Ecto neural progenitor cell (in vitro differentiated cells): ENCODE measurements around the gene RNF141.
A peak's percentile ranks its signal among the peaks of the same experiment; 100 is the strongest.

Experiments
- DNase-seq: peaks from one replicate; pipeline ENCODE4 v3.0.0-alpha.2; 2018; ENCODE audit warnings: low spot score

RNF141 gene

GRCh38 chr11:10522276-10522675 is 18.7 kb downstream of the RNF141 start:
- no peak for DNase-seq

- no peak for DNase-seq
Observed at GRCh38 chr11:10520562-10520961, 20.4 kb downstream of the RNF141 start.

DNA sequence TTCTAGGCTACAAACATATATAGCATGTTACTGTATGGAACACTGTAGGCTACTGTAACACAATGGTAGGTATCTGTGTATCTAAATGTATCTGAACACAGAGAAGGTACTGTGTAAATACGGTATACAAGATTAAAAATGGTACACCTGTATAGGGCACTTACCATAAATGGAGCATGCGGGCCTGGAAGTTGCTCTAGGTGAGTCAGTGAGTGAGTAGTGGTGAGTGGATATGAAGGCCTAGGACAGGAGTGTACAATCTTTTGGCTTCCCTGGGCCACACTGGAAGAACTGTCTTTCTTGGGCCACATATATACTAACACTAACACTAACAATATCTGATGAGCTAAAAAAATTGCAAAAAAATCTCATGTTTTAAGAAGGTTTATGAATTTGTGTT is 21.4 kb downstream of the RNF141 start:
- no peak for DNase-seq

DNA sequence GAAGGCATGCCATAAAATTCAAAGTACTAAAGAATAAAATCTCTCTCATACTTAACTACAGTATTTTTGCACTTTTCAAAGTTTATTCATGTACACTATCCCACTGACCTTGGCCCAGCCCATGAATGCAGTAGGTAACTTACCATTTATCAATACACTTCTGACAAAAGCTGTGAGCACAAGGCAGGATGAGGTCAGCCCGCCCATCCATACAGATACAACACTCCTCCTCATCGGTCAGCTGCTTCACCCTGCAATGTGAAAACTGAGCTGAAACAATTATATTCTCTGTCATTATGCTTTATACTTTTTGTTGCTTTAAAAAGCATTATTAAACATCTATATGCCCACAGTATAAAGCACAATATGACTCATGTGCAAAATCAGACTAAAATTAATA is 22.1 kb downstream of the RNF141 start:
- DNase-seq: no peak

DNA sequence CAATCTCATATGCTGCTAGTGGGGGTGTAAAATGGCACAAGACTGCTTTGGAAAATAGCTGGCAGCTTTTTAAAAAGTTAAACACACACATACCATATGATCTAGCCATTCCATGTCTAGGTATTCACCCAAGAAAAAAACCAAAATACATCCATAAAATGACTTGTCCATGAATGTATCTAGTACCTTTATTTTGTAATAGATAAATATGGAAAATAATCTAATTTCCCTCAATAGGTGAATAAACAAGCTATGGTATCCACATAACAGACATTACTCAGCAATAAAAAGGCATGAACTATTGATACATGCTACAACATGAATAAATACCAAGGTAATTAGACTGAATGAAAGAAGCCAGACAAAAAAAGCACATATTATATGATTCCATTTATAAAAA is 22.9 kb downstream of the RNF141 start:
- no peak for DNase-seq

GRCh38 chr11:10515418-10515817 is 25.6 kb downstream of the RNF141 start:
- no peak for DNase-seq

DNA sequence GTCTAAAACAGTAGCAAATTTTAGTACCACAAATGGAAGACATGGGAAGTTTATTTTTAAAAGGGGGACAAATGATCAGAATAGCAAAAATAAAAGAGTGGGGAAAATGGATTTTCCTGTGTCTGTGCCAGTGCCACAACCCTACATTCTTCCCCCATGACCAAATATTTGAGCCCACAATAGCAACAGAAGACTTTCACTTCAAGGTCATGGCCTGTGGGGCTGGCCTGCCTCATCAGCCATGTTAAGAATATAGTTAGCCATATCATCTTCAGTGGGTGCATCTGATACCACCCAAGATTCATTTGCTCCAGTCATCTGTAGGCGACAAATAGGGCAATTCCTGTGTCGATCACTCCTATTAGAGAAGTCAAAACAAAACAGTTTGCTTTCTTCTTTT is 26.3 kb downstream of the RNF141 start:
- no peak for DNase-seq

GRCh38 chr11:10514202-10514601 is 26.8 kb downstream of the RNF141 start:
- DNase-seq: no peak

DNA sequence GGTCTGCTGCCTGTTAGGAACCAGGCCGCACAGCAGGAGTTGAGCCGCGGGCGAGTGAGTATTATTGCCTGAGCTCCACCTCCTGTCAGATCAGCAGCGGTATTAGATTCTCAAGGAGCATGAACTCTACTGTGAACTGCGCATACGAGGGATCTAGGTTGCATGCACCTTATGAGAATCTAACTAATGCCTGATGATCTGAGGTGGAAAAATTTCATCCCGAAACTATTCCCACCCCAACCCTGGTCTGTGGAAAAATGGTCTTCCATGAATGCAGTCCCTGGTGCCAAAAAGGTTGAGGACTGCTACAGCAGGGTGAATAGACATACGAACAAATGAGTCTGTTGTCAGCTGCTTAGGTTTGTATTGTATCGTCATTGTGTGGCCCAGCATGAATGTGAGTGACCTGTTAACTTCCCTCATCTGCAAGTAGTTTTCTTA is 29.8 kb downstream of the RNF141 start:
- DNase-seq: peak; percentile 68

GRCh38 chr11:10506008-10506370 is 35.0 kb downstream of the RNF141 start:
- no peak for DNase-seq

GRCh38 chr11:10505278-10506007 is 35.5 kb downstream of the RNF141 start:
- no peak for DNase-seq

- DNase-seq: no peak
Observed at GRCh38 chr11:10504490-10504889, 36.5 kb downstream of the RNF141 start.

GRCh38 chr11:10503777-10504480 is 37.1 kb downstream of the RNF141 start:
- DNase-seq: no peak

GRCh38 chr11:10503221-10503620 is 37.8 kb downstream of the RNF141 start:
- no peak for DNase-seq

DNA sequence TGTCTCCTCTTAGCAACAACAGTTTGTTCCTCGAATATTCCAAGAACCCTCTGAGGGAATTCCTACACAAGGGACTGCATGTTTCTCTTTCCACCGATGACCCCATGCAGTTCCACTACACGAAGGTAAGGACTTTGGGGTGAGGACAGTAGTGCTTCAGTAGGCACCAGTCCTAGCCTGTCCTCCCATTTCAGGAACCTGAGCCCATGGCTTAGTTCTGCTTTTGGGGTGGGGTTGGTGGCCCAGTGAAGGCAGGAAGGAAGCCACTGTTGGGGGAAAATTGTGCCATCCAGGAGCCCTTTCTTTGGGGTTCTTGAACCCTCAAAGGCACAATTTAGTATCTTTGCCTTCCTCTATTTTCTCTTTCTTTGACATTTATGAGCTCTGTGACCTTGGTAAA is 38.2 kb downstream of the RNF141 start:
- no peak for DNase-seq

GRCh38 chr11:10502065-10502680 is 38.8 kb downstream of the RNF141 start:
- no peak for DNase-seq

DNA sequence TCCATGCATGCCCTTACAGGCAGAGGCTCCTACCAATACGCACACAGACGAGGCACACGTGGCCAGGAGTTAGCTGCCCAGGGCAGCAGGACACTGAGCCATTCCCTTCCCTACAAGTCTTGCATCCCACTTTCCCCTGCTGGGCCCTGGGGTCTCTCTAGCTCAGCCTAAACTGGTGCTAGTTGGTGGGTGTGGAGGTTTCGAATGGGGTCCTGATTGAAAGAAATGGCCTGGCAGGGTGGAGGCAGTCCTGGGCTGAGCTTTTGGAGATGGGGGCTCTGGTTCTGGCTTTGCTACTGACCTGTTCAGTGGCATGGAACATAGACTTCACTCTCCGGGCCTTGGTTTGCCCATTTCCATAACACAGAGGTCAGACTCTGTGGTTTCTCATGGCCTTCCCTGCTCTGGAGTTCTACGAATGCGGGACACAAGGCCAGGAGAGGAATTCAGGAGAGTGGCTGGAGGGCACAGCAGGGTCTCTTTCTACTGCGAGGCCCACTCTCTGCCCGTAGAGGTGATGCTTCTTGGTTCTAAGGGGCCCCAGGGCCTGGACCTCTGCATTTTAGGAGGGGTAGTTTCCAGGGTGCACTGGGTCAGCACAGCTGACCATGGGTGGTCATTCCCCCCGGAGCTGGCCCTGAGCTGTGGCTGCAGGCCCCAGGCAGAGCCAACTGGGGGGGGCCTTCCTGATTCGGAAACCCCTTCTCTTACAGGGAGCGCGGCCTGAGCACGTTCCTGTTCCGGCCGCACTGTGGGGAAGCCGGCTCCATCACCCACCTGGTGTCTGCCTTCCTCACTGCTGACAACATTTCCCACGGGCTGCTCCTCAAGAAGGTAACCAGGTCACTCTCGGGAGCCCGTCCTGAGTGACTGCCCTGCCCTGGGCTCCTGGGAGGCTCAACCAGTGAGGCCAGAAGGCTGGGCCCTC is 40.0 kb downstream of the RNF141 start:
- DNase-seq: no peak

DNA sequence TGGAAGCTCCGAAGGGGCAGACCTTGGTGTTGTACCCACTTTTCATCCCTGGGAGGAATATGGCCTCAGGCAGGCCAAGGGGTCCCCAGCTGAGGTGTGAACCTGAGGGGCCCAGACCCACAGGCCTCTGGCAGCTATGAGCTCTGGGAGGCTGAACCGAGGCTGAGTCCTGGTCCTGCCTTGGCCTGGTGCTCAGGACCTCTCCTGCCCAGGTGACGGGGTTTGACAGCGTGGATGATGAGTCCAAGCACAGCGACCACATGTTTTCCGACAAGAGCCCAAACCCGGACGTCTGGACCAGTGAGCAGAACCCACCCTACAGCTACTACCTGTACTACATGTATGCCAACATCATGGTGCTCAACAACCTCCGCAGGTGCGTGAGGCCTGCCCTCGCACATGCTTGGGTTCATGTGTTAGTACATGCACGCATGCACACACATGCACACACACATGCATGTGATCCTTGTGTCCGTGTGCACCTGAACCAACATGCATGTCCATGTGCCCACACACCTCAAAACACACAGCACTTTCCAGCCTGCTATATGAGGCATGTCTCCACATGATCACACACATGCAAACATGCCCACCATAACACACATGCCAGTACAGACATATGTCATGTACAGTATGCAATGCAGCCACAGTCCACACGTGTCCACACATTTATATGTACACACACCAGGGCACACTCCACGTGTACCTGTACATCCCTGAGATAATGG is 40.9 kb downstream of the RNF141 start:
- no peak for DNase-seq

GRCh38 chr11:10499452-10499851 is 41.5 kb downstream of the RNF141 start:
- no peak for DNase-seq

- no peak for DNase-seq
Observed at GRCh38 chr11:10498426-10499250, 42.3 kb downstream of the RNF141 start.

GRCh38 chr11:10498022-10498400 is 43.0 kb downstream of the RNF141 start:
- DNase-seq: no peak
